Pancreas (tissue), 10 donors: ENCODE results near the gene GNG8. TPM values are rescaled to one million over a fixed set of nuclear protein-coding genes. Genes with fewer than 3 reads are reported as not detected.

Source experiments
- ATAC-seq, 4 donors: fragments of 200-7000 bp; cut with Tn5 transposase; one replicate each; pipeline versions ENCODE4 v1.8.0 to v1.9.1; 2020; ENCODE audit warnings: mild to moderate bottlenecking in 4 of 4, moderate library complexity in 4 of 4
- DNase-seq, 6 donors: peaks; one replicate each; pipeline ENCODE4 v3.0.0-alpha.2; 2020
- FAIRE-seq: peaks from 2 replicates; lab custom pipeline; 2012; peaks lifted over from hg19 to GRCh38; lab: Jason Lieb, UNC
- H3K27ac ChIP-seq, 4 donors: fragments of 200-600 bp; sonication (generic); 1 replicate in 3 of 4; 2 replicates in 1 of 4; pipeline versions ENCODE4 v1.5.0 to v1.8.0; 2020
- H3K27me3 ChIP-seq, 4 donors: fragments of 200-600 bp; one replicate each; pipeline ENCODE4 v1.8.0; 2021
- H3K36me3 ChIP-seq, 3 donors: fragments of 200-600 bp; sonication (generic) in 1 of 3; one replicate each; pipeline versions ENCODE4 v1.5.0 to v1.8.0; 2020 to 2021
- H3K4me1 ChIP-seq, 3 donors: fragments of 200-600 bp; one replicate each; pipeline ENCODE4 v1.8.0; 2021
- H3K4me3 ChIP-seq, 4 donors: fragments of 200-600 bp; sonication (generic) in 2 of 4; one replicate each; pipeline versions ENCODE4 v1.5.0 to v1.8.0; 2020 to 2021
- H3K9me3 ChIP-seq, 4 donors: fragments of 200-600 bp; one replicate each; pipeline ENCODE4 v1.8.0; 2021
- WGBS, 2 donors: extraction: QIAGEN DNeasy Blood & Tissue Kit; methylation state at CpG; one replicate each; pipeline ENCODE4 v1.1.7; 2013; 5-methylcytosine and 5-hydroxymethylcytosine counted together
- intact Hi-C, 3 donors: fragments of 100-400 bp; cut with DNase I; formaldehyde crosslinking; loops; one replicate each; pipeline versions ENCODE4 v1.11.1 to v1.14.2; 2022
- polyA plus RNA-seq, 2 donors: library from polyadenylated mRNA; stranded (reverse); fragments of 200-250 nt; gene quantifications; one replicate each; pipeline ENCODE4 v1.2.3, GENCODE V29; 2013
- total RNA-seq, 6 donors: library from RNA; stranded (reverse); fragmentation: NEBNext Ultra II Directional in 4 of 6; extraction: Animal tissue kit (Norgen Biotek cat#: 25700) in 4 of 6; gene quantifications; one replicate each; pipeline versions ENCODE4 v1.2.1 to v1.2.4, GENCODE V29; 2021 to 2023
- TF ChIP-seq, protein P1 (sequence below), 4 donors: fragments of 200-600 bp; sonication (generic) in 3 of 4; IDR thresholded peaks; one replicate each; pipeline versions ENCODE4 v1.5.0 to v1.8.0; 2021; ENCODE audit warnings: antibody characterized with exemption in 4 of 4
- donor health status: healthy with polysubstance abuse.
- donor health status: DM: no; HTN: no; CAD: no; lungs with moderate emphysema.
- donor health status: DM: no; HTN: no; CAD: no.
- donor health status: control.
- donor health status: control.
- donor health status: Bipolar disorder and iron deficiency.
- donor health status: DM: yes; HTN: yes; CAD: no.
- donor health status: DM: no; HTN: no; CAD: no.
- donor health status: DM: no; HTN: no; CAD: no.
- donor health status: DM: yes; HTN: yes; CAD: no.

The GNG8 gene
- total and polyA plus RNA-seq, 8 donors, result not detected

DNA sequence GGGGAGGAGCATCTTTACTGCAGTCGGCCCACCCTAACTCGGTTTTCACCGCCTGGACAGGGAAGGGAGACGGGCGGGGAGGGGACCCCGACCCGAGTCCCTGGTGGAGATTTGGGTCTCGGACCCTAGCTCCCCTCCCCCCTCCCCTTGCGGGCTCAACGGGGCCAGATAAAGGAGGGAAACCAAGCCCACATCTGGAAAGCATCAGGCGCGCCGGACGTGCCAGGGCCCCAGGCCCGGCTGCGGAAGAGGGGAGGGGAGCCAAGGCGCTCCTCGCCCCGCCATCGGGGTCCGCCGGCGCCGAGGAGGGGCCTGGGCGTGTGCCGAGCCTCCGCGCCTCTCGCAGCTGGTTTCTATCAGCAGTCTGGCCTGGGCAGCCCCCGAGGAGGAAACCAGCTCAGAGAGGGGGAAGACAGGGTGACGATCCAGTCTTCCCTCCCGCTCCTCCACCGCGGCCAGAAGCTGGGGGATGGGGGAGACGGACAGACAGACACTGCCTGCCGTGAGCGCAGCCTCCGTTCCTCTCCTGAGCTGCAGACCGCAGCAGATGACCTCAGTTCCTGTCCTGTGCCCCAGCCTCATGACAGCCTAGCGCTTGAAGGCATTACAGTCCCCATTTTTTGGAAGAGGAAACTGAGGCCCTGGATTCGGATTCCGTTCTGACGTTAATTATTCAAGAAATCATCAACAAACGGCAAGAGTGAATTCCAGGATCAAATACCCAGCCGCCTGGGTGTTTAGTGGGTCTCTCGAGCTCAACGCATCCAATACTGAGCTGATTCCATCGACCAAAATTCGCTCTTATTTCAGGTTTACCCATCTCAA, 3.6 kb upstream of the GNG8 start:
- ATAC-seq, result peak in 3 of 4 donors; percentile 6 to 32 (median 26)
- H3K4me1 ChIP-seq, result peaks cover 4 to 9% (median 9%) of the 10 kb centered on the region in 3 donors
- peak in 1 of 6 donors; percentile 62 for DNase-seq
- TF ChIP-seq, protein P1, sequence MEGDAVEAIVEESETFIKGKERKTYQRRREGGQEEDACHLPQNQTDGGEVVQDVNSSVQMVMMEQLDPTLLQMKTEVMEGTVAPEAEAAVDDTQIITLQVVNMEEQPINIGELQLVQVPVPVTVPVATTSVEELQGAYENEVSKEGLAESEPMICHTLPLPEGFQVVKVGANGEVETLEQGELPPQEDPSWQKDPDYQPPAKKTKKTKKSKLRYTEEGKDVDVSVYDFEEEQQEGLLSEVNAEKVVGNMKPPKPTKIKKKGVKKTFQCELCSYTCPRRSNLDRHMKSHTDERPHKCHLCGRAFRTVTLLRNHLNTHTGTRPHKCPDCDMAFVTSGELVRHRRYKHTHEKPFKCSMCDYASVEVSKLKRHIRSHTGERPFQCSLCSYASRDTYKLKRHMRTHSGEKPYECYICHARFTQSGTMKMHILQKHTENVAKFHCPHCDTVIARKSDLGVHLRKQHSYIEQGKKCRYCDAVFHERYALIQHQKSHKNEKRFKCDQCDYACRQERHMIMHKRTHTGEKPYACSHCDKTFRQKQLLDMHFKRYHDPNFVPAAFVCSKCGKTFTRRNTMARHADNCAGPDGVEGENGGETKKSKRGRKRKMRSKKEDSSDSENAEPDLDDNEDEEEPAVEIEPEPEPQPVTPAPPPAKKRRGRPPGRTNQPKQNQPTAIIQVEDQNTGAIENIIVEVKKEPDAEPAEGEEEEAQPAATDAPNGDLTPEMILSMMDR (IDR thresholded peaks at IDR 0.05), result no peak
- no peak for FAIRE-seq
- H3K9me3 ChIP-seq, result no peaks in the 10 kb centered on the region
- 7 to 8% methylated on average over 32 to 49 of the region's 49 CpGs for WGBS, 2 donors
- peak overlapping the region in 2 of 4 donors; percentile 17 to 34 for H3K4me3 ChIP-seq
- intact Hi-C loops, result no loop called here
- H3K36me3 ChIP-seq, result no peaks in the 10 kb centered on the region
- no peak overlapping the region for H3K27ac ChIP-seq
- H3K27me3 ChIP-seq, result peaks cover 0 to 10% (median 3%) of the 10 kb centered on the region in 4 donors

DNA sequence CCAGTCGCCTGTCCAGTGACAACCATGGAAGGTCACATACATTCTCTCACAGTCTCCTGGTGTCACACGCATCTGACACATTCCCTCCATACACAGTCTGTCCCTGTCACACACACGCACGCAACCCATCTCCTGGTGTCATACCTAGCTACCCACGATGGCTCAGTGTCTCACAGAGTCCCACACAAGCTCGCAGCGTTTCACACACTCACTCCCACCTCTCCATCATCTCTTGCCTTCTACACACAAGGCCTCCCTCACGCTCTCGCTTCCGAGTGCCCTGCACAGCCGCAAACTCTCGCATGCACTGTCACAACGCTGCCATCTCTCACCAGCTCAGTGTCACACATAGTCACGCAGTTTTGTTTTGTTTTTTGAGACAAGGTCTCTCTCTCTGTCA, 1.2 kb upstream of the GNG8 start:
- H3K9me3 ChIP-seq, result no peaks in the 10 kb centered on the region
- intact Hi-C loops, result no loop called here
- H3K4me1 ChIP-seq, result peaks cover 4 to 9% (median 9%) of the 10 kb centered on the region in 3 donors
- no peaks in the 10 kb centered on the region for H3K36me3 ChIP-seq
- DNase-seq (no peak), FAIRE-seq (no peak), ATAC-seq (no peak)
- H3K4me3 ChIP-seq, result no peak overlapping the region
- TF ChIP-seq, protein P1 (IDR thresholded peaks at IDR 0.05), result no peak
- no peak overlapping the region for H3K27ac ChIP-seq
- peaks cover 0 to 10% (median 3%) of the 10 kb centered on the region in 4 donors for H3K27me3 ChIP-seq
- WGBS, 2 donors, result 62 to 69% methylated on average over 14 of the region's 14 CpGs

DNA sequence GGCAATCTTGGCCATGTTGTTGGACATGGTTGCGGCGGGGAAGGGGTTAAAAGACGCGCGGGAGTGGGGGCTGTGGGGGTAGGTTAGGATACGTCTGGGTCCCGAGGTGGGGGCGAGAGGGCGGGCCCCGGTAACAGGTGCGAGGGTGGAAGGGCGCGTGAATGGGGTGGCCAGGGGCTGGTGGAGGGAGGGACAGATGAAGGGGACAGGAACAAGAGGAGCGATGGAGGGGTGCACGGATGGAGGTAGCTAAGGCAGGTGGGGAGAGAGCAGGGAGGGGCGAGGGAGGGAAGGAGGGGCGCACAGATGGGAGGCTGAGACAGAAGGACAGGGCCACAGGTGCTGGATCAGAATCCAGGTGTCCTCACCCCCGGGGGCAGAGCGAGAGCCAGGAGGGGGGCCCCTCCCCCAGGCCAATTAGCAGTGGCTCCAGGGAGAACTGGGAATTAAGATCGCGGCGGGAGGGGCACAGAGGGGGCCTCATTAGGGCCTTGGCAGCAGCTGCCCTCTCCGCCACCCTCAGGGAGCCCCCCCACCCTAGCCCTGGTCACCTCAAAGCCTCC, 1.3 kb downstream of the GNG8 start:
- H3K4me3 ChIP-seq, result peak overlapping the region in 1 of 4 donors; percentile 23
- intact Hi-C loops, result no loop called here

DNA sequence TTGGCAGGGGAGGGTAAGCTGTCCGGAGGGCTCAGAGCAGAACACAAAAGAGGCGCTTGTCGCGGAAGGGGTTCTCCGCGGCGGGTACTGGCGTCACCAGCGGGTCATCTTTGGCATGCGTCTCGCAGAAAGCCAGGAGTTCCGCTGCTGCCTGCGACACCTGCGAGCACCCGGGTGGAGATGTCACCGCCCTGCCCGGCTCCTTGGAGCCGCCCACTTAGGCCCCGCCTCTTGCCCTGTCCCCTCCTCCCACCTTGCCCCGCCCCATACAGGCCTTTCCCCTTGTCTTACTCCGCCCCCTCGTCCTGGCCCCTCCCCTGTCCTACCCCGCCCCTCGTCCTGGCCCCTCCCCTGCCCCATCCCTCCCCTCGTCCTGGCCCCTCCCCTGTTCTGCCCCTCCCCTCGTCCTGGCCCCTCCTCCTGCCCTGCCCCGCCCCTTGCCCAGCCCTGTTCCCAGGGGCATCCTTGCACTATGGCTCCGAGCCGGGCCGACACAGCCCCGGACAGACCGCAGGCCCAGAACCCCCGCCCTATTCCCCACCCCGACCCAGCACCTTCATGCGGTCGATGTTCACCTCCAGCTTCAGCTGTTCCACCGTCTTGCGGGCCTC, 1.9 kb downstream of the GNG8 start:
- 2 to 3% methylated on average over 32 to 38 of the region's 38 CpGs for WGBS, 2 donors
- no peak for FAIRE-seq
- H3K4me1 ChIP-seq, result peaks cover under 1 to 6% (median 4%) of the 10 kb centered on the region in 3 donors

More for the DNA sequence above, 1.3 kb downstream of the GNG8 start:
- no peak for FAIRE-seq
- no peak for ATAC-seq
- no peaks in the 10 kb centered on the region for H3K36me3 ChIP-seq
- peaks cover 6 to 9% (median 7%) of the 10 kb centered on the region in 3 donors for H3K4me1 ChIP-seq
- no peaks in the 10 kb centered on the region for H3K9me3 ChIP-seq
- WGBS, 2 donors, result 5% methylated on average over 17 to 23 of the region's 23 CpGs
- DNase-seq, result peak in 1 of 6 donors; percentile 67
- TF ChIP-seq, protein P1 (IDR thresholded peaks at IDR 0.05), result no peak
- H3K27me3 ChIP-seq, result no peaks in the 10 kb centered on the region
- no peak overlapping the region for H3K27ac ChIP-seq

More for the DNA sequence above, 1.9 kb downstream of the GNG8 start:
- intact Hi-C loops, result no loop called here
- peak; percentile 84 to 97 (median 90) for DNase-seq
- ATAC-seq, result peak; percentile 85 to 87 (median 85)
- TF ChIP-seq, protein P1 (IDR thresholded peaks at IDR 0.05), result no peak
- no peaks in the 10 kb centered on the region for H3K27me3 ChIP-seq
- H3K9me3 ChIP-seq, result no peaks in the 10 kb centered on the region
- no peak overlapping the region for H3K27ac ChIP-seq
- H3K36me3 ChIP-seq, result no peaks in the 10 kb centered on the region
- peak overlapping the region in 2 of 4 donors; percentile 10 to 23 for H3K4me3 ChIP-seq
